Activated CD4-positive, CD25-positive, alpha-beta regulatory T cell treated with anti-CD3 and anti-CD28 coated beads, Interleukin-2, amount 50 U/mL, for 24 hours (primary cell): ENCODE results near the gene FAAP24.
"Not testable (repeated sequence)": the region's sequence is repeated elsewhere in the genome, so short reads cannot be mapped to it uniquely, and the experiment has no call there.

Source experiments
- ATAC-seq, 2 donors: fragments of 150-1000 bp; cut with Tn5 transposase; one replicate each; pipeline ENCODE4 v1.10.0; 2021; ENCODE audit warnings: mild to moderate bottlenecking in 1 of 2, moderate library complexity in 1 of 2

The FAAP24 gene

GRCh38 chr19:33000510-33000909 lies 28.5 kb downstream of the FAAP24 start:
- ATAC-seq: no peak

DNA sequence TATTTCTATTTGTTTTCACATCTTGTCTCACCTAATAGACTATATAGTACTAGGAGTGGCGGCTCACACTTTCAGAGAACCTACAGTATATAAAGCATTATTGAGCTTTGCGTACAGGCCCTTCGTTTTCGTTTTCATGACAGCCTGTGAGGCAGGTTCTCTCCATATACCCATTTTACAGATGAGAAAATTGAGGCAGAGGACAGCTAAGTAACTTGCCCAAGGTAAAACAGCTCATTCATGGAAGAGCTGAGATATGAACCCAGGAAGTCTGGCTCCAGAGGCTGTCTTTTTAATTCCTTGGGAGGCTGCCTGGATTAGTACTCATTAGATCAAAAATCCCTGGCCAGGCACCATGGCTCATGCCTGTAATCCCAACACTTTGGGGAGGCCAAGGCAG lies 28.9 kb downstream of the FAAP24 start:
- ATAC-seq: no peak

DNA sequence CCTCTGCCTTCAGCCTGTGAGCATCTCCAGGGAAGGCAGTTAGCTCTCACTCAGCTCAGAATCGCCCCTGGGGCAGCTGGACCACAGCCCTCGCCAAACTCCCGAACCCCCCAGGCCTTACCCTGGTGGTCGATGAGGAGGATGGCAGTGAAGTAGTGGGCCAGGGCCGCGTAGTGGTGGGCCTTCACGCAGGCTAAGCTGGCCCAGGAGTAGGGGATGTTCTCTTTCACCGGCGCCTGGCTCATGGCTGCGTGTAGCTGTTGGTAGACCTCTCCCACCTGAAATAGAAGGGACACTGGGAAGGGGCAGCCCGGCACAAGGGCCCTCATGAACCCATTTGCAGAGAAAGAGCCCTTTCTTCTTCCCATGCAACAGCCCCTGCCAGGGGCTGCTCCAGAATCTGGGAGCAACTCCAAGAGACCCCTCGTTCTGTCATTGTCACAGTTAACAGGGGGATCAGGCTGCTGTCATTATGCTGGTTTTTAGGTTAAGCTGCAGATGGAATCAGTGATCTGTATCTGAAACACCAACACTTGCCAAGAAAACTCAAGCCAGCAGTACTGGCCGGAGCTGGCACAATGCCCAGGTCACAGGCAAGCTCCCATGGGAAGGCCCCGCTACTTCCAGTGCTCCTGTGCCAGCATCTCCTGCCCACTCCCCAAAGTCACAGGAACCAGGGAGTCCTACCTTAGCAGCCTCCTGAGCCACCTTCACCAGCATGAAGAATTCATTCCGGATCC lies 30.3 kb downstream of the FAAP24 start:
- not testable (repeated sequence) for ATAC-seq

DNA sequence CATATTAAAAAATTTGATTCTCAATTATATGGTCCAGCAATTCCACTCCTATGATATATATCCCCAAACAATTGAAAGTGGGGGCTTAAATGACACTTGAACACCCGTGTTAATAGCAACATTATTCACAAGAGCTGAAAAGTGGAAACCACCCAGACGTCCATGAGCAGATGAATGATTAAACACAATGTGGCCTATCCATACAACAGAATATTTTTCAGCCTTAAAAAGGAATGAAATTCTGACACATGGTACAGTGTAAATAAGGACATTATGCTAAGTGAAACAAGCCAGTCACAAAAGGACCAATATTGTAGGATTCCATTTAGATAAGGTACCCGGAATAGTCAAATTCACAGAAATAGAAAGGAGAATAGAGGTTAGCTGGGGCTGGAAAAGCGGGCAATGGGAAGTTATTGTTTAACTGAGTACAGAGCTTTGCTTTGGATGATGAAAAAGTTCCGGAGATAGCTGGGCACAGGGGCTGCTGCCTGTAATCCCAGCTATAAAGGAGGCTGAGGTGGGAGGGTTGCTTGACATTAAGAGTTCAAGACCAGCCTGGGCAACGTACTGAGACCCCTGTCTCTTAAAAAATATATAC lies 31.5 kb downstream of the FAAP24 start:
- not testable (repeated sequence) for ATAC-seq

DNA sequence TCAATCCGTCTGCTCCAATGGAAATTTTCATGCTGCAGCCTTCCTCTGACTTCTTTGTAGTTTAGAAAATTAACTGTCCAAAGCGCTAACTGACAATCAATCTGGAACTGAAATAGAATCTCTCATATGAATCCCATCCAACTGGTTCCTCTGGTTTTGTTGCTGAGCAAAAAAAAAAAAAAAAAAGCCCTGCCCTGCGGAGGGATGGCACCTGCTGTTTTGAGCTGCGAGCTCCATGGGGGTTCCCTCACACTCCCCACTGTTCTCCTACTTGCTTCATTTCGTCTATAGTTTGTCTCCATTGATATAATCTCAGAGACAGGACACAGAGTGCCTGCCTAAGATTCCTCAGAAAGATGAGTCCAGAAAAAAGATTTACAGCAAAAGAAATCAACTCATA lies 33.4 kb downstream of the FAAP24 start:
- ATAC-seq: no peak

GRCh38 chr19:33008738-33009137 lies 36.7 kb downstream of the FAAP24 start:
- no peak for ATAC-seq

DNA sequence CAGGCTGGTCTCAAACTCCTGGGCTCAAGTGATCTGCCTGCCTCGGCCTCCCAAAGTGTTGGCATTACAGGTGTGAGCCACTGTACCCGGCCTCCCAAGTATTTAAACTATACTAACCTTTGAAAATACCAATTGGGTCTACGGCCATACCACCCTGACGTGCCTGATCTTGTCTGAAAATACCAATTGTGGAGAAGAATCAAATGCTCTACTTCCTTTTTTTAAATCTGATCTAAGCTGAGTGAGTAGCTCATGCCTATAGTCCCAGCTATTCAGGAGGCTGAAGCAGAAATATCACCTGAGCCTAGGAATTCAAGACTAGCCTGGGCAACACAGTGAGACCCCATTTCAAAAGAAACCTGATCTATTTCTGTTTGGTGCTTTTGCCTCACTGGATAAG lies 38.8 kb downstream of the FAAP24 start:
- ATAC-seq: not testable (repeated sequence)

DNA sequence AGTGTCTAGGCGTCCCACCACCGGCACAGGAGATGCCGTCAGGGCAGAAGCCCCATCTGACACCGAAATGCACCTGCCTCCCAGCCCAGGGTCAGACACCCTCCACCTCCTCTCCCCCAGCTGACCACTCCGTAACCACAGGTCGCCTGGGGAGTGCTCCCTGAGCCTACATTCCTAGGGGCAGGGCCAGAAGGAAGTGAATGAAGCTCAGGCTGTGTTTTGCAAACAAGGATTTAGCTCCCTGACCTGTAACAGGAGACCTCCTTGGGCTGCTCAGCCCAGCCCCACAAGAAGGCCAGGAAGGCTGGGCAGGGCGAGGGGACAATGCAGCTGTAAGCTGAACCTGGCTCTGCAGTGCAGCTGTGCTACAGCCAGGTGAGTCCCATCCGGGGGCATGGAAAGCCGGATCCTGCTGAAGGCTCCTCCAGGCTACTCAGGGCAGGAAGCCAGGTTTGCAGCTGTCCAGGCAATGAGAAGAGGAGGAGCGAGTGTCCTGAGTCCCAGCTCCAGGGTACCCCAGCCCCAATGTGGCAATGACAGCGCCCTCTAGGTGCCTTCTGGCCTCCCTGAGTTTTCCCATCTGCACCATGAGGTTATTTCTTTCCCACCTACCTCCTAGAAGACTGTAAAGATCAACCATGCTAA lies 50.6 kb downstream of the FAAP24 start:
- ATAC-seq: no peak

DNA sequence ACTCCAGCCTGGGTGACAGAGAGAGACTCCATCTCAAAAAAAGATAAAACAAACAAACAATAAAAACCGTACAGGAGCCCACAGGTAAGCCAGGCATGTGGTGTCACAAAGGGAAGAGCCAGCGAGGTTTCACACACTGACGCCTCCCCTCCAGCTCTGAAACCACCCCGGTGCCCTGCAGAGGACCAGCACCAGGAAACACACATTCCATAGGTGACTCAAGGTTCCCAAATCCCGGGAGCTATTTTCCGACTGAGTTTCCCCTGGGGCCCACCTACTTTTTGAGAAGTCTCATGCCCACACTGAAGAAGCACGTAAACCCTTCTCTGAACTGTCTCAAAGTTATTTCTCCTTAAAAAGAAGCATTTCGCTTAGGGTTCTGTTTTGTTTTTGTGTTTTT lies 52.4 kb downstream of the FAAP24 start:
- ATAC-seq: no peak

DNA sequence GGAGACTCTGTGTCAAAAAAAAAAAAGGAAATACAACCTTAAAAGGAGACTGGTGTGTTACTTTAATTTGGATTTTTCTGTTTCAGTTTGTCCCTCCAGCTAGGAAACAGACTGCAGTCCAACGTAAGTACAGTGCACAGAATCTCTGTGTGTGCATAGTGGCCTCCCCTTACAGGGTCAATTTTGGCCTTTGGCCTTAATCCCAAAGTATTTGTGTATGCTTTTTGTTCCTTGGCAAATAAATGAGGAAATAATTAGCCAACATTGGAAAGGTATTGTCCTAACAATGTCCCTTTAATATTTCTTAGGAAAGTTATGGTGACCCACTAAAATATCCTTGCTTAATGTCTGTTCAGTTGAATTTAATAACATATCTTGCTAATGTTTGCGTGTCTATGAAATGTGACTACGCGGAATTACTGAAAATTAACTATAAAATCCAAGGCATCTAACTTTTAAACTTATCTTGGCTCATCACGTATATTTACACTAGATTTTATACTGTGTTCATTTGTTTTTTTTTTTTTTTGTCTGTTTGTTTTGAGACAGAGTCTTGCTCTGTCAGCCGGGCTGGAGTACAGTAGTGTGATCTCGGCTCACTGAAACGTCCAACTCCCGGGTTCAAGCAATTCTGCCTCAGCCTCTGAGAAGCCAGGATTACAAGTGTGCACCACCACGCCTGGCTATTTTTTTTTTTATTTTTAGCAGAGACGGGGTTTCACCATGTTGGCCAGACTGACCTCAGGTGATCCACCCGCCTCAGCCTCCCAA lies 53.6 kb downstream of the FAAP24 start:
- not testable (repeated sequence) for ATAC-seq

DNA sequence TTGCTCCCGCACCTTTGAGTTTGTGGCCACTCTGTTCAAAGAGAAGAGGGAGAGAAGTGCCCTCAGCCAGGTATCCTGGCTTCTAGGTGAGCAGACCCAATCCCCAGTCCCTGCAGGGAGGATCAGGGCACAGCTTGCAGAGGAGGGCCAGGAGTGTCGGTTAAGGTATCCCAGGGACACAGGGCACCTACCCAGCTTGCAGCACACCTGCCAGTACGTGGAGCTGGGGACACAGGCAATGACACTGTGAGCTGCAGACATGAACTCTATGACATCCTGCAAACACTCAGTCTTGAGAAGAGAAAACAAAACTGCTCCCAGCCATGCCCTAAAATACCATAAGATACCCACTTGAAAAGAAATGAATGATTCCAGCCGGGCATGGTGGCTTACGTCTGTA lies 54.6 kb downstream of the FAAP24 start:
- not testable (repeated sequence) for ATAC-seq
